Measurements from ENCODE around the gene ZNF319. TPM values are rescaled to one million over a fixed set of nuclear protein-coding genes. Genes with fewer than 3 reads are reported as not detected.
A peak's percentile ranks its signal among the peaks of the same experiment; 100 is the strongest.

The ZNF319 gene
- total RNA-seq, 5 donors from 2014 or later (not counting 1 experiment from before 2014, with no cell fraction given), result 14.9 to 25.4 (median 20.4) TPM

GRCh38 chr16:58026705-58027160 is 26.3 kb upstream of the ZNF319 start:
- ATAC-seq (replicated peaks in 1 of 4), result no peak
- Mint-ChIP-seq H3K36me3 (no peaks in the 10 kb centered on the region), H3K4me1 (peaks cover 11 to 18% (median 13%) of the 10 kb centered on the region in 3 donors), H3K27me3 (peaks cover 4 to 13% of the 10 kb centered on the region in 2 donors), H3K27ac (no peak overlapping the region), H3K9me3 (no peaks in the 10 kb centered on the region), H3K4me3 (peak overlapping the region; percentile 54 to 57 (median 54))
- peaks cover 2 to 30% of the 10 kb centered on the region in 2 experiments for H3K4me1 ChIP-seq (ENCODE audit: control insufficient read depth in 1 of 2, extremely low read depth in 1 of 2, insufficient read depth in 2 of 2, low read length in 2 of 2)
- 1% methylated on average over 26 of the region's 38 CpGs for WGBS (ENCODE audit: insufficient coverage)
- peaks cover 0 to 37% of the 10 kb centered on the region in 2 experiments for H3K27me3 ChIP-seq (replicated peaks in 1 of 2; ENCODE audit: control insufficient read depth in 2 of 2, extremely low read depth in 1 of 2, insufficient read depth in 2 of 2, low read length in 1 of 2)
- peak overlapping the region; percentile 48 to 87 for H3K4me3 ChIP-seq (ENCODE audit: control insufficient read depth in 1 of 2, extremely low read depth in 1 of 2, low read length in 1 of 2)
- ChIA-PET CTCF (interaction anchor here in 1 of 2 donors (0.6 kb wide), 1 partner anchor 123 kb away, joined by 4 read pairs; no protein-coding TSS in a partner anchor), POLR2A (no interaction called here)
- peak in 2 of 35 experiments; percentile 8 to 10 for DNase-seq
- no peaks in the 10 kb centered on the region for H3K9me3 ChIP-seq
- no peaks in the 10 kb centered on the region for H3K36me3 ChIP-seq (ENCODE audit: control insufficient read depth in 2 of 2, extremely low read depth in 1 of 2, insufficient read depth in 1 of 2, low read length in 1 of 2)
- no peak overlapping the region for H3K27ac ChIP-seq (ENCODE audit: low read length)

GRCh38 chr16:58026139-58026704 is 25.8 kb upstream of the ZNF319 start:
- H3K27ac Mint-ChIP-seq, result no peak overlapping the region
- H3K27ac ChIP-seq (ENCODE audit: low read length), result no peak overlapping the region
- H3K9me3 Mint-ChIP-seq, result no peaks in the 10 kb centered on the region
- peaks cover 0 to 37% of the 10 kb centered on the region in 2 experiments for H3K27me3 ChIP-seq (replicated peaks in 1 of 2; ENCODE audit: control insufficient read depth in 2 of 2, extremely low read depth in 1 of 2, insufficient read depth in 2 of 2, low read length in 1 of 2)
- no peaks in the 10 kb centered on the region for H3K36me3 ChIP-seq (ENCODE audit: control insufficient read depth in 2 of 2, extremely low read depth in 1 of 2, insufficient read depth in 1 of 2, low read length in 1 of 2)
- H3K36me3 Mint-ChIP-seq, result no peaks in the 10 kb centered on the region
- peak in 3 of 4 experiments; percentile 31 to 35 (median 31) for ATAC-seq (replicated peaks in 1 of 4)
- peaks cover 11 to 18% (median 13%) of the 10 kb centered on the region in 3 donors for H3K4me1 Mint-ChIP-seq
- WGBS (ENCODE audit: insufficient coverage), result under 1% methylated on average over 62 of the region's 65 CpGs
- H3K4me1 ChIP-seq (ENCODE audit: control insufficient read depth in 1 of 2, extremely low read depth in 1 of 2, insufficient read depth in 2 of 2, low read length in 2 of 2), result peaks cover 2 to 30% of the 10 kb centered on the region in 2 experiments
- H3K9me3 ChIP-seq, result no peaks in the 10 kb centered on the region
- H3K4me3 ChIP-seq (ENCODE audit: control insufficient read depth in 1 of 2, extremely low read depth in 1 of 2, low read length in 1 of 2), result peak overlapping the region; percentile 48 to 87
- H3K27me3 Mint-ChIP-seq, result peaks cover 4 to 13% of the 10 kb centered on the region in 2 donors
- peak in 5 of 35 experiments; percentile 10 to 32 (median 15) for DNase-seq
- ChIA-PET CTCF (interaction anchor here in 1 of 2 donors (0.7 kb wide), 1 partner anchor 12 kb away, joined by 3 read pairs; no protein-coding TSS in a partner anchor), POLR2A (no interaction called here)
- H3K4me3 Mint-ChIP-seq, result peak overlapping the region; percentile 54 to 57 (median 54)

GRCh38 chr16:58025351-58026138 is 25.1 kb upstream of the ZNF319 start, which contains the start of gene MMP15:
TSS of gene MMP15 (plus strand) at chr16:58025754. CDS start at chr16:58026351, 597 bp downstream.
- peaks cover 0 to 37% of the 10 kb centered on the region in 2 experiments for H3K27me3 ChIP-seq (replicated peaks in 1 of 2; ENCODE audit: control insufficient read depth in 2 of 2, extremely low read depth in 1 of 2, insufficient read depth in 2 of 2, low read length in 1 of 2)
- no peaks in the 10 kb centered on the region for H3K9me3 Mint-ChIP-seq
- WGBS (ENCODE audit: insufficient coverage), result under 1% methylated on average over 80 of the region's 90 CpGs
- H3K27ac ChIP-seq (ENCODE audit: low read length), result no peak within 1 kb of the TSS
- H3K36me3 ChIP-seq (ENCODE audit: control insufficient read depth in 2 of 2, extremely low read depth in 1 of 2, insufficient read depth in 1 of 2, low read length in 1 of 2), result no peaks in the 10 kb centered on the region
- DNase-seq, result peak in 34 of 35 experiments; percentile 1 to 67 (median 36)
- peak within 1 kb of the TSS; percentile 76 to 89 for H3K27ac Mint-ChIP-seq
- H3K9me3 ChIP-seq, result no peaks in the 10 kb centered on the region
- H3K27me3 Mint-ChIP-seq, result peaks cover 4 to 13% of the 10 kb centered on the region in 2 donors
- CTCF ChIA-PET, result interaction anchor here (0.5 to 1.1 kb wide), 3 partner anchors 13 to 208 kb away, joined by 3 read pairs; no protein-coding TSS in a partner anchor
- peaks cover 15 to 23% (median 18%) of the 10 kb centered on the region in 3 donors for H3K4me1 Mint-ChIP-seq
- ATAC-seq (replicated peaks in 1 of 4), result peak; percentile 70 to 76 (median 72)
- peak within 1 kb of the TSS; percentile 72 to 87 for H3K4me3 ChIP-seq (ENCODE audit: control insufficient read depth in 1 of 2, extremely low read depth in 1 of 2, low read length in 1 of 2)
- H3K4me3 Mint-ChIP-seq, result peak within 1 kb of the TSS; percentile 89 to 91 (median 90)
- H3K36me3 Mint-ChIP-seq, result no peaks in the 10 kb centered on the region
- peaks cover 2 to 33% of the 10 kb centered on the region in 2 experiments for H3K4me1 ChIP-seq (ENCODE audit: control insufficient read depth in 1 of 2, extremely low read depth in 1 of 2, insufficient read depth in 2 of 2, low read length in 2 of 2)
- POLR2A ChIA-PET, result interaction anchor here (0.5 to 1.0 kb wide), 4 partner anchors 102 to 383 kb away, joined by 3 to 8 read pairs (median 6); partner anchors contain the start of gene CFAP20 (in 1 of the 2)

GRCh38 chr16:58024486-58025350 is 24.2 kb upstream of the ZNF319 start:
- peak in 2 of 4 experiments; percentile 12 to 16 for ATAC-seq (replicated peaks in 1 of 4)

GRCh38 chr16:58022601-58023371 is 22.3 kb upstream of the ZNF319 start:
- Histone ChIP-seq H3K36me3 (ENCODE audit: control insufficient read depth in 2 of 2, extremely low read depth in 1 of 2, insufficient read depth in 1 of 2, low read length in 1 of 2) (peaks cover 0 to 10% of the 10 kb centered on the region in 2 donors), H3K4me3 (ENCODE audit: control insufficient read depth in 1 of 2, extremely low read depth in 1 of 2, low read length in 1 of 2) (no peak overlapping the region), H3K4me1 (ENCODE audit: control insufficient read depth in 1 of 2, extremely low read depth in 1 of 2, insufficient read depth in 2 of 2, low read length in 2 of 2) (peaks cover 2 to 42% of the 10 kb centered on the region in 2 experiments), H3K9me3 (no peaks in the 10 kb centered on the region), H3K27ac (ENCODE audit: low read length) (no peak overlapping the region), H3K27me3 (replicated peaks in 1 of 2; ENCODE audit: control insufficient read depth in 2 of 2, extremely low read depth in 1 of 2, insufficient read depth in 2 of 2, low read length in 1 of 2) (peaks cover 0 to 26% of the 10 kb centered on the region in 2 experiments)
- Mint-ChIP-seq H3K36me3 (no peaks in the 10 kb centered on the region), H3K27ac (no peak overlapping the region), H3K9me3 (no peaks in the 10 kb centered on the region), H3K27me3 (peaks cover 0 to 4% of the 10 kb centered on the region in 2 donors), H3K4me3 (peak overlapping the region in 1 of 3 donors; percentile 22), H3K4me1 (peaks cover 23 to 26% (median 24%) of the 10 kb centered on the region in 3 donors)
- no peak for DNase-seq
- POLR2A ChIA-PET, result interaction anchor here in 1 of 2 donors (0.5 kb wide), 1 partner anchor 61 kb away, joined by 3 read pairs; no protein-coding TSS in a partner anchor
- CTCF ChIA-PET, result interaction anchor here (1.1 to 1.5 kb wide), 2 partner anchors 11 to 98 kb away, joined by 3 read pairs; no protein-coding TSS in a partner anchor
- ATAC-seq (replicated peaks in 1 of 4), result no peak
- 67% methylated on average over 1 of the region's 18 CpGs for WGBS (ENCODE audit: insufficient coverage)

More at GRCh38 chr16:58024486-58025350, 24.2 kb upstream of the ZNF319 start:
- peak overlapping the region; percentile 72 to 87 for H3K4me3 ChIP-seq (ENCODE audit: control insufficient read depth in 1 of 2, extremely low read depth in 1 of 2, low read length in 1 of 2)
- peak in 11 of 35 experiments; percentile 8 to 48 (median 21) for DNase-seq
- H3K9me3 ChIP-seq, result no peaks in the 10 kb centered on the region
- WGBS (ENCODE audit: insufficient coverage), result 19% methylated on average over 44 of the region's 57 CpGs
- H3K36me3 ChIP-seq (ENCODE audit: control insufficient read depth in 2 of 2, extremely low read depth in 1 of 2, insufficient read depth in 1 of 2, low read length in 1 of 2), result no peaks in the 10 kb centered on the region
- H3K4me1 ChIP-seq (ENCODE audit: control insufficient read depth in 1 of 2, extremely low read depth in 1 of 2, insufficient read depth in 2 of 2, low read length in 2 of 2), result peaks cover 2 to 41% of the 10 kb centered on the region in 2 experiments
- Mint-ChIP-seq H3K4me3 (peak overlapping the region; percentile 89 to 91 (median 90)), H3K36me3 (no peaks in the 10 kb centered on the region), H3K27ac (peak overlapping the region; percentile 76 to 89), H3K4me1 (peaks cover 23 to 29% (median 24%) of the 10 kb centered on the region in 3 donors), H3K27me3 (peaks cover 4 to 12% of the 10 kb centered on the region in 2 donors), H3K9me3 (no peaks in the 10 kb centered on the region)
- POLR2A ChIA-PET, result interaction anchor here (0.5 to 1.0 kb wide), 6 partner anchors 103 to 1574 kb away, joined by 3 to 8 read pairs (median 6); partner anchors contain the start of genes CFAP20 (in 1 of the 2), KATNB1 (in 1 of the 2) and NUDT21 (in 1 of the 2)
- CTCF ChIA-PET, result interaction anchor here (0.5 to 1.1 kb wide), 6 partner anchors 27 to 463 kb away, joined by 3 to 5 read pairs (median 4); no protein-coding TSS in a partner anchor
- peaks cover 0 to 37% of the 10 kb centered on the region in 2 experiments for H3K27me3 ChIP-seq (replicated peaks in 1 of 2; ENCODE audit: control insufficient read depth in 2 of 2, extremely low read depth in 1 of 2, insufficient read depth in 2 of 2, low read length in 1 of 2)
- no peak overlapping the region for H3K27ac ChIP-seq (ENCODE audit: low read length)

All from T-cell (primary cell).